ENCODE data around the gene ACAN.

- TF ChIP-seq CTCF (IDR thresholded peaks at IDR 0.05): no peak
- TF ChIP-seq POLR2A (IDR thresholded peaks at IDR 0.05): no peak
- no peak for TF ChIP-seq EP300 (IDR thresholded peaks at IDR 0.05)
Measured at GRCh38 chr15:88874275-88874674, 71.0 kb downstream of the ACAN start.

All from tibial nerve (tissue), 4 donors.